ENCODE measurements around the gene DOCK8. TPM values are rescaled to one million over a fixed set of nuclear protein-coding genes. Genes with fewer than 3 reads are reported as not detected.

The DOCK8 gene
- total and polyA plus RNA-seq, 10 of the 15 experiments (the other 5 are each of a cell fraction or from before 2014, with no cell fraction given): 35.4 to 100 (median 44.7) TPM

DNA sequence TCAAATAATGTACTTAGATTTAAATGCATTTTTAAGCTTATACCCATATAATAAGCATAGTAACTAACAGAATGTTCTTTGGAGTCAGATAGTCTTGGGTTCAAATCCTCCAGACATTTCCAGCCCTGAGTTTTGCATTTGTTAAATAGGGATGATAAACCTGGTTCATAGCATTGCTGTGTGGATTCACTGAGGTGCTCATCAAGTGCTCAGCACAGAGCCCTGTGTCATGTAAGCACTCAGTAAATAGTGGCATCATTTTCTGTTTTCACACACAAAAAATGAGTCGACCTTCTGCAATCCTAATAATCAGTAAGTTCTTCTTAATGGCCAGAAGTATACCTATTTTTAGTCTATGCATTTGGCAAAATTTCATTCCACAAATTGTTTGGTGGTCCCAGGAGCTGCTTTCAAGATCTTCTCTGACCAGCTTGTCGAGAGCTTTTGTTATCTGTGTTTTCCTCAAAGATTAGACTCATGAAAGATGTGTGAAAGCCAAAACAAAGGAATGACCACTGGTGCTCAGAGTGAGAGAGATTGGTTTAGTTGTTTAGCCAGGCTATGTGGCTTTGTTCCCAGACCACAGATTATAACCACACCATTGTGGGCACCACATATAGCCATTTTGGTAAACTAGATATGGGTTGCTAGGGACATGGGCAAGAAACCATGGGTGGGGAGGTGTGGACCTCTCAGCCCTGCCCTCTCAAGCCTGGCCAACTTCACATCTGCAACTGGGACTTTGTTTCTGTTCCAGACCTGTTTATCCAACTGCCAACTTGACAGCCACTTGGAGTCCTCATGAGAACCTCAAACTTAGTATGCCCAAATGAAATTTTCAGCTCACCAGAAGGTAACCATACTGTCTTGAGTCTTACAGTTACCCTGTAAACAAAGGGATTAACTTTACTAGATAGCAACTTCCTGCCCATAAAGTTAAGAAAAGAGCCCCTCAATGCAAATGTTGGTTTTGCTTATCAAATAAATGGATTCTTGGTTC, 45.0 kb downstream of the DOCK8 start:
- Histone ChIP-seq H3K4me2 (ENCODE audit: control insufficient read depth, insufficient read depth) (no peak overlapping the region), H3K4me3 (no peak overlapping the region), H3K9me3 (replicated peaks; ENCODE audit: control insufficient read depth, insufficient read depth, low read length) (no peaks in the 10 kb centered on the region), H4K20me1 (ENCODE audit: control insufficient read depth, insufficient read depth) (no peaks in the 10 kb centered on the region), H3K27ac (ENCODE audit: control insufficient read depth, insufficient read depth) (no peak overlapping the region), H3K79me2 (ENCODE audit: control insufficient read depth, insufficient read depth, low read length) (no peaks in the 10 kb centered on the region), H2AFZ (ENCODE audit: control insufficient read depth, low read depth, low read length) (no peak overlapping the region), H3K9ac (ENCODE audit: control insufficient read depth, insufficient read depth, low read length) (no peak overlapping the region), H3K4me1 (ENCODE audit: control insufficient read depth, insufficient read depth, low read length) (no peaks in the 10 kb centered on the region), H3K36me3 (ENCODE audit: control insufficient read depth in 2 of 2, insufficient read depth in 2 of 2, low read length in 1 of 2) (no peaks in the 10 kb centered on the region), H3K27me3 (replicated peaks in 1 of 2; ENCODE audit: control insufficient read depth in 2 of 2, insufficient read depth in 2 of 2, low read length in 1 of 2) (no peaks in the 10 kb centered on the region)
- in situ Hi-C loops (cut with MboI): no loop called here
- no peak for ATAC-seq
- FAIRE-seq: no peak
- ChIA-PET CTCF (interaction anchor here (0.7 to 1.3 kb wide), 2 partner anchors 20 to 44 kb away, joined by 3 read pairs; no protein-coding TSS in a partner anchor), RAD21 (ENCODE audit: unreplicated experiment) (no interaction called here), SMC1A (ENCODE audit: uncharacterized antibody, unreplicated experiment) (interaction anchor here (1.3 kb wide), 1 partner anchor 28 kb away, joined by 3 read pairs; no protein-coding TSS in a partner anchor), POLR2A (interaction anchor here (0.6 kb wide), 1 partner anchor 10 kb away, joined by 8 read pairs; no protein-coding TSS in a partner anchor)
- no peak for DNase-seq (ENCODE audit: low read depth, low spot score)
- BruUV-seq (replicated peaks): no TSS peak
- intact Hi-C loops (cut with micrococcal nuclease; ENCODE audit: unreplicated experiment): no loop called here
- WGBS (ENCODE audit: insufficient coverage, insufficient replicate concordance, low lambda C conversion rate, missing lambda C conversion rate): 40% methylated on average over 2 of the region's 2 CpGs
- TF ChIP-seq, protein P1, sequence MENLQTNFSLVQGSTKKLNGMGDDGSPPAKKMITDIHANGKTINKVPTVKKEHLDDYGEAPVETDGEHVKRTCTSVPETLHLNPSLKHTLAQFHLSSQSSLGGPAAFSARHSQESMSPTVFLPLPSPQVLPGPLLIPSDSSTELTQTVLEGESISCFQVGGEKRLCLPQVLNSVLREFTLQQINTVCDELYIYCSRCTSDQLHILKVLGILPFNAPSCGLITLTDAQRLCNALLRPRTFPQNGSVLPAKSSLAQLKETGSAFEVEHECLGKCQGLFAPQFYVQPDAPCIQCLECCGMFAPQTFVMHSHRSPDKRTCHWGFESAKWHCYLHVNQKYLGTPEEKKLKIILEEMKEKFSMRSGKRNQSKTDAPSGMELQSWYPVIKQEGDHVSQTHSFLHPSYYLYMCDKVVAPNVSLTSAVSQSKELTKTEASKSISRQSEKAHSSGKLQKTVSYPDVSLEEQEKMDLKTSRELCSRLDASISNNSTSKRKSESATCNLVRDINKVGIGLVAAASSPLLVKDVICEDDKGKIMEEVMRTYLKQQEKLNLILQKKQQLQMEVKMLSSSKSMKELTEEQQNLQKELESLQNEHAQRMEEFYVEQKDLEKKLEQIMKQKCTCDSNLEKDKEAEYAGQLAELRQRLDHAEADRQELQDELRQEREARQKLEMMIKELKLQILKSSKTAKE (IDR thresholded peaks at IDR 0.05; ENCODE audit: low read depth, poor library complexity, severe bottlenecking): no peak
- TF ChIP-seq ZNF24 (IDR thresholded peaks at IDR 0.05) (no peak), SIX5 (IDR thresholded peaks at IDR 0.05; ENCODE audit: low read depth, low read length, severe bottlenecking) (no peak), HDGF (IDR thresholded peaks at IDR 0.05) (no peak), FOS (IDR thresholded peaks at IDR 0.05; ENCODE audit: borderline replicate concordance, extremely low read depth, insufficient read length) (no peak), ZNF217 (IDR thresholded peaks at IDR 0.05) (no peak), WRNIP1 (IDR thresholded peaks at IDR 0.05; ENCODE audit: borderline replicate concordance, low read depth, low read length) (no peak), ZBED1 (IDR thresholded peaks at IDR 0.05; ENCODE audit: borderline replicate concordance) (no peak)
- TF ChIP-seq, protein P2, sequence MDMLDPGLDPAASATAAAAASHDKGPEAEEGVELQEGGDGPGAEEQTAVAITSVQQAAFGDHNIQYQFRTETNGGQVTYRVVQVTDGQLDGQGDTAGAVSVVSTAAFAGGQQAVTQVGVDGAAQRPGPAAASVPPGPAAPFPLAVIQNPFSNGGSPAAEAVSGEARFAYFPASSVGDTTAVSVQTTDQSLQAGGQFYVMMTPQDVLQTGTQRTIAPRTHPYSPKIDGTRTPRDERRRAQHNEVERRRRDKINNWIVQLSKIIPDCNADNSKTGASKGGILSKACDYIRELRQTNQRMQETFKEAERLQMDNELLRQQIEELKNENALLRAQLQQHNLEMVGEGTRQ (IDR thresholded peaks at IDR 0.05; ENCODE audit: borderline replicate concordance, low read depth, low read length): no peak
- TF ChIP-seq, protein P3, sequence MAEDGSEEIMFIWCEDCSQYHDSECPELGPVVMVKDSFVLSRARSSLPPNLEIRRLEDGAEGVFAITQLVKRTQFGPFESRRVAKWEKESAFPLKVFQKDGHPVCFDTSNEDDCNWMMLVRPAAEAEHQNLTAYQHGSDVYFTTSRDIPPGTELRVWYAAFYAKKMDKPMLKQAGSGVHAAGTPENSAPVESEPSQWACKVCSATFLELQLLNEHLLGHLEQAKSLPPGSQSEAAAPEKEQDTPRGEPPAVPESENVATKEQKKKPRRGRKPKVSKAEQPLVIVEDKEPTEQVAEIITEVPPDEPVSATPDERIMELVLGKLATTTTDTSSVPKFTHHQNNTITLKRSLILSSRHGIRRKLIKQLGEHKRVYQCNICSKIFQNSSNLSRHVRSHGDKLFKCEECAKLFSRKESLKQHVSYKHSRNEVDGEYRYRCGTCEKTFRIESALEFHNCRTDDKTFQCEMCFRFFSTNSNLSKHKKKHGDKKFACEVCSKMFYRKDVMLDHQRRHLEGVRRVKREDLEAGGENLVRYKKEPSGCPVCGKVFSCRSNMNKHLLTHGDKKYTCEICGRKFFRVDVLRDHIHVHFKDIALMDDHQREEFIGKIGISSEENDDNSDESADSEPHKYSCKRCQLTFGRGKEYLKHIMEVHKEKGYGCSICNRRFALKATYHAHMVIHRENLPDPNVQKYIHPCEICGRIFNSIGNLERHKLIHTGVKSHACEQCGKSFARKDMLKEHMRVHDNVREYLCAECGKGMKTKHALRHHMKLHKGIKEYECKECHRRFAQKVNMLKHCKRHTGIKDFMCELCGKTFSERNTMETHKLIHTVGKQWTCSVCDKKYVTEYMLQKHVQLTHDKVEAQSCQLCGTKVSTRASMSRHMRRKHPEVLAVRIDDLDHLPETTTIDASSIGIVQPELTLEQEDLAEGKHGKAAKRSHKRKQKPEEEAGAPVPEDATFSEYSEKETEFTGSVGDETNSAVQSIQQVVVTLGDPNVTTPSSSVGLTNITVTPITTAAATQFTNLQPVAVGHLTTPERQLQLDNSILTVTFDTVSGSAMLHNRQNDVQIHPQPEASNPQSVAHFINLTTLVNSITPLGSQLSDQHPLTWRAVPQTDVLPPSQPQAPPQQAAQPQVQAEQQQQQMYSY (CRISPR knock-in tag; IDR thresholded peaks at IDR 0.05): no peak
- TF ChIP-seq, protein P4, sequence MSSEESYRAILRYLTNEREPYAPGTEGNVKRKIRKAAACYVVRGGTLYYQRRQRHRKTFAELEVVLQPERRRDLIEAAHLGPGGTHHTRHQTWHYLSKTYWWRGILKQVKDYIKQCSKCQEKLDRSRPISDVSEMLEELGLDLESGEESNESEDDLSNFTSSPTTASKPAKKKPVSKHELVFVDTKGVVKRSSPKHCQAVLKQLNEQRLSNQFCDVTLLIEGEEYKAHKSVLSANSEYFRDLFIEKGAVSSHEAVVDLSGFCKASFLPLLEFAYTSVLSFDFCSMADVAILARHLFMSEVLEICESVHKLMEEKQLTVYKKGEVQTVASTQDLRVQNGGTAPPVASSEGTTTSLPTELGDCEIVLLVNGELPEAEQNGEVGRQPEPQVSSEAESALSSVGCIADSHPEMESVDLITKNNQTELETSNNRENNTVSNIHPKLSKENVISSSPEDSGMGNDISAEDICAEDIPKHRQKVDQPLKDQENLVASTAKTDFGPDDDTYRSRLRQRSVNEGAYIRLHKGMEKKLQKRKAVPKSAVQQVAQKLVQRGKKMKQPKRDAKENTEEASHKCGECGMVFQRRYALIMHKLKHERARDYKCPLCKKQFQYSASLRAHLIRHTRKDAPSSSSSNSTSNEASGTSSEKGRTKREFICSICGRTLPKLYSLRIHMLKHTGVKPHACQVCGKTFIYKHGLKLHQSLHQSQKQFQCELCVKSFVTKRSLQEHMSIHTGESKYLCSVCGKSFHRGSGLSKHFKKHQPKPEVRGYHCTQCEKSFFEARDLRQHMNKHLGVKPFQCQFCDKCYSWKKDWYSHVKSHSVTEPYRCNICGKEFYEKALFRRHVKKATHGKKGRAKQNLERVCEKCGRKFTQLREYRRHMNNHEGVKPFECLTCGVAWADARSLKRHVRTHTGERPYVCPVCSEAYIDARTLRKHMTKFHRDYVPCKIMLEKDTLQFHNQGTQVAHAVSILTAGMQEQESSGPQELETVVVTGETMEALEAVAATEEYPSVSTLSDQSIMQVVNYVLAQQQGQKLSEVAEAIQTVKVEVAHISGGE (CRISPR knock-in tag; IDR thresholded peaks at IDR 0.05): no peak

All from GM12878 (cell line).